GM12892 (cell line): ENCODE data around the gene DDX25.

ENCODE experiments used
- DNase-seq: peaks from one replicate; pipeline ENCODE4 v3.0.0; 2011; ENCODE audit not compliant: insufficient read length
- FAIRE-seq: peaks from 2 replicates; lab custom pipeline; 2011; peaks lifted over from hg19 to GRCh38; lab: Jason Lieb, UNC
- POLR2A ChIP-seq: IDR thresholded peaks from 2 replicates; pipeline ENCODE4 v1.6.1; 2011; ENCODE audit warnings: low read depth, low read length, control low read depth
- POLR2AphosphoS5 ChIP-seq: IDR thresholded peaks from 2 replicates; pipeline ENCODE4 v1.6.1; 2011; ENCODE audit warnings: low read depth, low read length, control low read depth
- TAF1 ChIP-seq: IDR thresholded peaks from 2 replicates; pipeline ENCODE4 v1.6.1; 2011; ENCODE audit warnings: low read depth, mild to moderate bottlenecking, control low read depth, low read length, borderline replicate concordance

DDX25 gene

GRCh38 chr11:125954123-125954944 is 50.0 kb downstream of the DDX25 start:
- no peak for DNase-seq
- no peak for FAIRE-seq
- TF ChIP-seq POLR2A (no peak), TAF1 (no peak), POLR2AphosphoS5 (no peak)

- TF ChIP-seq TAF1: no peak
- no peak for TF ChIP-seq POLR2A
- no peak for TF ChIP-seq POLR2AphosphoS5
- no peak for DNase-seq
- FAIRE-seq: no peak
These were observed 50.8 kb downstream of the DDX25 start for GRCh38 chr11:125954945-125955640.

GRCh38 chr11:125955856-125956255 is 51.5 kb downstream of the DDX25 start:
- DNase-seq (no peak), FAIRE-seq (no peak)
- TF ChIP-seq POLR2AphosphoS5 (no peak), POLR2A (no peak), TAF1 (no peak)

GRCh38 chr11:125956391-125957134 is 52.3 kb downstream of the DDX25 start:
- FAIRE-seq: no peak
- DNase-seq: no peak
- no peak for TF ChIP-seq TAF1
- TF ChIP-seq POLR2A: no peak
- no peak for TF ChIP-seq POLR2AphosphoS5

- FAIRE-seq: no peak
These were observed 53.5 kb downstream of the DDX25 start for GRCh38 chr11:125957618-125958332.

GRCh38 chr11:125958872-125959400 is 54.6 kb downstream of the DDX25 start:
- no peak for DNase-seq
- no peak for TF ChIP-seq POLR2A
- TF ChIP-seq TAF1: no peak
- TF ChIP-seq POLR2AphosphoS5: no peak
- no peak for FAIRE-seq

More at GRCh38 chr11:125957618-125958332, 53.5 kb downstream of the DDX25 start:
- no peak for TF ChIP-seq TAF1
- no peak for TF ChIP-seq POLR2A
- TF ChIP-seq POLR2AphosphoS5: no peak
- no peak for DNase-seq

- TF ChIP-seq POLR2A (no peak), POLR2AphosphoS5 (no peak), TAF1 (no peak)
- no peak for DNase-seq
- FAIRE-seq: no peak
These were observed 55.2 kb downstream of the DDX25 start for GRCh38 chr11:125959511-125959910.

- TF ChIP-seq POLR2A (no peak), TAF1 (no peak), POLR2AphosphoS5 (no peak)
- no peak for FAIRE-seq
These were observed 55.6 kb downstream of the DDX25 start for GRCh38 chr11:125959931-125960330.

GRCh38 chr11:125960771-125961170 is 56.5 kb downstream of the DDX25 start:
- TF ChIP-seq TAF1: no peak
- TF ChIP-seq POLR2AphosphoS5: no peak
- TF ChIP-seq POLR2A: no peak

More at GRCh38 chr11:125959931-125960330, 55.6 kb downstream of the DDX25 start:
- DNase-seq: no peak

GRCh38 chr11:125967515-125967914 is 63.2 kb downstream of the DDX25 start:
- DNase-seq: no peak
- no peak for FAIRE-seq
- TF ChIP-seq TAF1: no peak
- no peak for TF ChIP-seq POLR2A
- no peak for TF ChIP-seq POLR2AphosphoS5

More at GRCh38 chr11:125960771-125961170, 56.5 kb downstream of the DDX25 start:
- DNase-seq (no peak), FAIRE-seq (no peak)

GRCh38 chr11:125968354-125968753 is 64.0 kb downstream of the DDX25 start:
- DNase-seq: no peak
- TF ChIP-seq TAF1 (no peak), POLR2AphosphoS5 (no peak), POLR2A (no peak)
- FAIRE-seq: no peak
